Measurements from ENCODE around the gene DNM2.
"Not testable (repeated sequence)": the region's sequence is repeated elsewhere in the genome, so short reads cannot be mapped to it uniquely, and the experiment has no call there.

DNM2 gene

GRCh38 chr19:10756791-10757190 is 38.9 kb downstream of the DNM2 start:
- Histone ChIP-seq H3K36me3 (replicated peaks; ENCODE audit: low read depth, low read length) (peaks cover 11% of the 10 kb centered on the region), H3K9ac (ENCODE audit: low read length) (no peak overlapping the region), H3K27ac (ENCODE audit: low read length) (no peak overlapping the region), H3K4me2 (ENCODE audit: low read length) (no peak overlapping the region), H3K9me3 (ENCODE audit: insufficient read depth, low read length) (no peaks in the 10 kb centered on the region), H3K4me3 (ENCODE audit: low read length) (no peak overlapping the region), H3K79me2 (ENCODE audit: low read length) (peaks cover 21% of the 10 kb centered on the region), H4K20me1 (ENCODE audit: insufficient read depth, low read length) (peaks cover 28% of the 10 kb centered on the region), H2AFZ (ENCODE audit: low read depth, low read length) (no peak overlapping the region), H3K27me3 (ENCODE audit: low read depth, low read length) (no peaks in the 10 kb centered on the region), H3K4me1 (ENCODE audit: low read length) (peaks cover 16% of the 10 kb centered on the region)
- no peak for TF ChIP-seq EZH2phosphoT487 (IDR thresholded peaks at IDR 0.05; ENCODE audit: low read depth)
- no peak for TF ChIP-seq CTCF (IDR thresholded peaks at IDR 0.05; ENCODE audit: low read depth, low read length)

- H4K20me1 ChIP-seq (ENCODE audit: insufficient read depth, low read length): peaks cover 15% of the 10 kb centered on the region; the same call in 1 of the 2 replicates
Measured at GRCh38 chr19:10758050-10758449, 40.2 kb downstream of the DNM2 start.

GRCh38 chr19:10758978-10759377 is 41.1 kb downstream of the DNM2 start:
- H3K27ac ChIP-seq (ENCODE audit: low read length): no peak overlapping the region
- H3K27me3 ChIP-seq (ENCODE audit: low read depth, low read length): no peaks in the 10 kb centered on the region
- peaks cover 15% of the 10 kb centered on the region; the same call in 1 of the 2 replicates for H4K20me1 ChIP-seq (ENCODE audit: insufficient read depth, low read length)
- peak overlapping the region; percentile 46; the same call in 1 of the 2 replicates for H3K9ac ChIP-seq (ENCODE audit: low read length)
- peak overlapping the region; percentile 73 for H3K4me2 ChIP-seq (ENCODE audit: low read length)
- TF ChIP-seq EZH2phosphoT487 (IDR thresholded peaks at IDR 0.05; ENCODE audit: low read depth) (no peak), CTCF (IDR thresholded peaks at IDR 0.05; ENCODE audit: low read depth, low read length) (no peak)
- H3K4me3 ChIP-seq (ENCODE audit: low read length): peak overlapping the region; percentile 72
- H3K36me3 ChIP-seq (replicated peaks; ENCODE audit: low read depth, low read length): peaks cover 11% of the 10 kb centered on the region
- H3K4me1 ChIP-seq (ENCODE audit: low read length): peaks cover 16% of the 10 kb centered on the region
- H2AFZ ChIP-seq (ENCODE audit: low read depth, low read length): no peak overlapping the region
- no peaks in the 10 kb centered on the region for H3K9me3 ChIP-seq (ENCODE audit: insufficient read depth, low read length)
- H3K79me2 ChIP-seq (ENCODE audit: low read length): peaks cover 8% of the 10 kb centered on the region; the same call in 1 of the 2 replicates

More at GRCh38 chr19:10758050-10758449, 40.2 kb downstream of the DNM2 start:
- Histone ChIP-seq H3K4me1 (ENCODE audit: low read length) (peaks cover 16% of the 10 kb centered on the region), H3K36me3 (replicated peaks; ENCODE audit: low read depth, low read length) (peaks cover 11% of the 10 kb centered on the region)
- H3K79me2 ChIP-seq (ENCODE audit: low read length); H3K9ac ChIP-seq (ENCODE audit: low read length); H3K27ac ChIP-seq (ENCODE audit: low read length); H2AFZ ChIP-seq (ENCODE audit: low read depth, low read length); H3K9me3 ChIP-seq (ENCODE audit: insufficient read depth, low read length); H3K4me3 ChIP-seq (ENCODE audit: low read length); H3K27me3 ChIP-seq (ENCODE audit: low read depth, low read length); H3K4me2 ChIP-seq (ENCODE audit: low read length): not testable (repeated sequence)

- Histone ChIP-seq H2AFZ (ENCODE audit: low read depth, low read length) (no peak overlapping the region), H3K27ac (ENCODE audit: low read length) (no peak overlapping the region), H3K9ac (ENCODE audit: low read length) (no peak overlapping the region), H4K20me1 (ENCODE audit: insufficient read depth, low read length) (peaks cover 15% of the 10 kb centered on the region; the same call in 1 of the 2 replicates), H3K4me1 (ENCODE audit: low read length) (peaks cover 16% of the 10 kb centered on the region), H3K4me3 (ENCODE audit: low read length) (no peak overlapping the region), H3K36me3 (replicated peaks; ENCODE audit: low read depth, low read length) (peaks cover 11% of the 10 kb centered on the region), H3K9me3 (ENCODE audit: insufficient read depth, low read length) (no peaks in the 10 kb centered on the region), H3K4me2 (ENCODE audit: low read length) (no peak overlapping the region), H3K79me2 (ENCODE audit: low read length) (peaks cover 8% of the 10 kb centered on the region; the same call in 1 of the 2 replicates), H3K27me3 (ENCODE audit: low read depth, low read length) (no peaks in the 10 kb centered on the region)
- no peak for TF ChIP-seq CTCF (IDR thresholded peaks at IDR 0.05; ENCODE audit: low read depth, low read length)
- no peak for TF ChIP-seq EZH2phosphoT487 (IDR thresholded peaks at IDR 0.05; ENCODE audit: low read depth)
Measured at GRCh38 chr19:10760273-10760944, 42.5 kb downstream of the DNM2 start.

Data from OCI-LY3 (cell line).